ENCODE results near the gene RAB3IL1.

Gene RAB3IL1

GRCh38 chr11:61919705-61920631 lies 2.6 kb upstream of the RAB3IL1 start:
- DNase-seq (ENCODE audit: low read depth in 2 of 3, low spot score in 1 of 3): no peak

DNA sequence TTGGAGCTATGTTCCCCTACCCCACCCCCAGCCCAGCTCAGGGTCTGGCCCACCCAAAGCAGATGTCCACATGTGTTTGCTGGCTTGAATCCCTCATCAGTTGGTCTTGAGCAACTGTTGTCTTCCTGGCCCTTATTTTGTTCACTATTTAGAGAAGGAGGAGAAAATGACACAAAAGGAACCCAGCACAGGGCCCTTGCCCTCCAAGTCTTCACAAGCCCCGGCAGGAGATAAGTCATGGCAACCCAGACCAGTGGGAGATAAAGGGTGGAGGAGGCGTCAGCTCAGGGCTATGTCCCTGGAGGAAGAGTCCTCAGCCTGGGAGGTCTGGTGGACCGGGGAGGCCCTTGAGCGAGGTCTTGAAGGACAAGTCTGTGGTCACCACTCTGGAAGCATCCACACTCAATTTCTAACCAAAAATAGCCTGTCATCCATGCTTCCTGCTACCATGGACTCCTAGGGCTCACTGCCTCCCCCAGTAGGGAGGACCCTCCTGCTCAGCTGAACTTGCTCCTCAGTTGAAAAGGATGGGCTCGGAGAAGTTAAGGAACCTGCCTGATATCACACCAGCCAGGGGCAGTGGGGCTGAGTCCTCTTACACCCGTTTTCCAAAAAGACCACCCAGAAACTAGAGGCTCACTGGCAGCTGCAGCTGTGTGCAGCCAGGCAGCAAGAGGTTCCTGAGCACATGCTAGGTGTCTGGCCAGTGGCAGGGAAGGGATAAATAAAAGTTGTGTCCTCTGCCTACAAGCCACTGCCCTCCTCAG lies 1.8 kb upstream of the RAB3IL1 start:
- no peak for DNase-seq (ENCODE audit: low read depth in 2 of 3, low spot score in 1 of 3)

GRCh38 chr11:61918251-61918937 lies 1.0 kb upstream of the RAB3IL1 start:
- DNase-seq (ENCODE audit: low read depth in 2 of 3, low spot score in 1 of 3): no peak

GRCh38 chr11:61916737-61917333 lies 531 bp downstream of the RAB3IL1 start:
- no peak for DNase-seq (ENCODE audit: low read depth in 2 of 3, low spot score in 1 of 3)

DNA sequence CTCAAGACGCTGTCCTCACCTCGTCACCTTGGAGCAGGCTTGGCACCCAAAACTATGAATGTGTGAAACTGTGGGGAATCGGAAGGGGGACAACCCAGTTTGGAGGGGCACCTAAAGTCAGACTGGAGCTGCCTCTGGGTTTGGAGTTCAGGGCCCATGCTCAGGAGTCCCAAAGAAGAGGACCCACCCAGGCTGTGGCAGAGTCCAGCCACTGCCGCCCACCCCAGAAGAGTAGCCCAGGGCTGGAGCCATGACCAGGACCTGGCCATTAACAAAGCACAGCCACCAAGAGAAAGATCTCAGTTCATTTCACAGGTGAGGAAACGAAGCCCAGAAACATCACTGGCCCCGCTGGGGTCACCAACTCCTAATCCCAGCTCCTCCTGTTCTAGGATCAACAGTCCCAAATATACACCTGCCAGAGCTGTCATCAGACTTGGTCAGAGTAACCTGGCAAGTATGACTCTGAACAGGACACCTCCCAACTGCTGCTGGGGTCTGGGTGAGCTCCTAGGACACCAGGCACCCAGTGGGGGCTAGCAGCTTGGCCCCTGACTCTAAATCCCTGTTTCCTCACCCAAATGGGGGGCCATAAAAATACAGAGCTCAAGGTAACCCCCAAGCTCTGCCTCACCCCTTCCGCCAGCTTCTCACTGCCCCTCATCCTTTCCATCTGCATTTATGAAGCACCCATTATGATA lies 2.7 kb downstream of the RAB3IL1 start:
- no peak for DNase-seq (ENCODE audit: low read depth in 2 of 3, low spot score in 1 of 3)

- no peak for DNase-seq (ENCODE audit: low read depth in 2 of 3, low spot score in 1 of 3)
Observed at GRCh38 chr11:61913699-61914395, 3.5 kb downstream of the RAB3IL1 start.

GRCh38 chr11:61912991-61913698 lies 4.2 kb downstream of the RAB3IL1 start:
- no peak for DNase-seq (ENCODE audit: low read depth in 2 of 3, low spot score in 1 of 3)

GRCh38 chr11:61912530-61912898 lies 4.9 kb downstream of the RAB3IL1 start:
- no peak for DNase-seq (ENCODE audit: low read depth in 2 of 3, low spot score in 1 of 3)

DNA sequence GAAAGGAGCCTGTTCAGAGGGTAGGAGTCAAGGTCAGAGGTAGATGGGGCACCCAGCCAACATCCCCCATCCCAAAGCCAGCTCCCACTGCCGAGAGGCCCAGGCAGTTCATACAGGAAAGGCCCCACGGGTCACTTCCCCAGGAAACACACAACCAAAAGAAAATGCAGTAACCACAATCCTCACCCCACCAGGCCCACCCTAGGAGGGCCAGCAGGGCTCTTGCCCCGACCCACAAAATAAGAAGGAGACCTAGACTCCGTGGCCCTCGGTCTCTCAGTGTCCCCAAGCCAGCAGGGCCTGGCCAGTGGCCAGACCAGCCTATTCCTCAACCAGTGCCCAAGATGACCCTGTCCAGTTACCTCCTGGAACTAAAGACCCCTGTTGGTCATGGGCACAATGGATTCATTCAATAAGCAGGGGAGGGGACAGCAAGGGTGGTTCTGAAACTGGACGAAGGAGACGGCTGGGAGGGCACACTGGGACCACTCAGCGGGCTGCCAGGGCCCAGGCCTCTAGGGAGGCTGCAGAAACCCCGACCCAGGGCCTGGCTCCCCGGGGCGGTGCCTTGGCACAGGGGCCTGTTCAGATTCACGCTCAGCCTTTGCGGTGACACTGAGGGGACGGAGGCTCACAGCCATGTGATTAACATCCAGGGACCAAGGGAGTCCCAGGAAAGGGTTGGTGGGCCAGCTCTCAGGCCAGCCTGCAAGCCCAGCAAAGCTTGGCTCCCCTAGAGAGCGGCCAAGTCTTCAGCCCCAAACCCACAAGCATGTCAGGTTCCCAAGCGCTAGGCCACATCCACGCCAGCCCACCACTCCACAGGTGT lies 5.5 kb downstream of the RAB3IL1 start:
- no peak for DNase-seq (ENCODE audit: low read depth in 2 of 3, low spot score in 1 of 3)

DNA sequence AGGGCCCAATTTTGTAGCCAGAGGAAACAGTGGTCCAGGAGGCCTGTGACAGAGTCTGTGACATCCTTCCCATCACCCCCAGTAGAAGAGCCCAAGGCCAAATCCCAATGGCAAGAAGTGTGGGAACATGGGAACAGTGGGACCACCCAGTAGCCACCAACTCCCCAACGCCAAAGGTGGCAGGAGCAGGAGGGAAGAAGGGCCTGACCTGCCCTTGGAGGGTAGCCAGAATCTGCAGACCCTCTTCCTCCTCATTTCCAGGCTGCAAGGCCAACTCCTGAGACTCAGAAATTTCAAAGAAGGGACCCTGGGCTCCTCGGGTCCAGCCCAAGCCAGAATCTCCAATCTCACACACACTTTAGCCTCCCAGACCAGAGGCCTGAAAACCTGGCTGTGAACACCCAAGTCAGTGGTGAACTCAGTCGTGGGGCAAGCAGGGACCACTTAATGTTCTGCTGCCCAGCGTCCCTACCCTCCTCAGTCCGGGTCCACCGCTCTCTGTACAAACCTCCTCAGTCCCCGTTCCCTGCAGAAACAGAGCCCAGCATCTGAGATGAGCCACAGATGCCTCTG lies 6.2 kb downstream of the RAB3IL1 start:
- no peak for DNase-seq (ENCODE audit: low read depth in 2 of 3, low spot score in 1 of 3)

- DNase-seq (ENCODE audit: low read depth in 2 of 3, low spot score in 1 of 3): no peak
Observed at GRCh38 chr11:61910187-61911127, 6.9 kb downstream of the RAB3IL1 start.

DNA sequence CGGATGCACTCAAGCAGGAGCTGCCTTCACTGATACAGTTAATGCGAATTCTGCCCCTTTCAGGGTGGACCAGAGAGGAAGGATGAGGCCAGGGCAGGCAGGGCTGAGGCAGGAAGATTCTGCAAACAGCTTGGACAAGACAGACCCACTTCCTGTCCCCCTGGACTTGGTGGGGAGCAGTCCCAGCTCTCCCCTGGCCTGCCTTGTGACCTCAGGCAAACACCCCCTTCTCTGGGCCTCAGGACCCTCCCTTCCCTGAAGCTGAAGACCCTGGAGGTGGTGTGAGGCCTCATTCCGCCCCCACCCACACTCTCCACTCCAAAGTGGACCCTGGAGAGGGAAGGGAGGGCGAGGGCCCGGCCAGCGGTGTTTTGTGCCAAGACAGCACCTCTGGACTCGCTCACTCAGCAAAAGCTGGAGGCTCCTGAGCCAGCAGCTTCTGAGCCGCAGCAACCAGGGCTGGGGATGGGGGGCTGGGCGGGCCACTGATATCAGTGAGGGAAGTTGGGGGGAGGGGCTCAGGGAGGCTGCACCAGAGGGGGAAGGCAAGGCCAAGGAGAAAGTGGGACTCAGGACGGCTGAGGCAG lies 8.5 kb downstream of the RAB3IL1 start:
- no peak for DNase-seq (ENCODE audit: low read depth in 2 of 3, low spot score in 1 of 3)

GRCh38 chr11:61907871-61908729 lies 9.3 kb downstream of the RAB3IL1 start:
- no peak for DNase-seq (ENCODE audit: low read depth in 2 of 3, low spot score in 1 of 3)

DNA sequence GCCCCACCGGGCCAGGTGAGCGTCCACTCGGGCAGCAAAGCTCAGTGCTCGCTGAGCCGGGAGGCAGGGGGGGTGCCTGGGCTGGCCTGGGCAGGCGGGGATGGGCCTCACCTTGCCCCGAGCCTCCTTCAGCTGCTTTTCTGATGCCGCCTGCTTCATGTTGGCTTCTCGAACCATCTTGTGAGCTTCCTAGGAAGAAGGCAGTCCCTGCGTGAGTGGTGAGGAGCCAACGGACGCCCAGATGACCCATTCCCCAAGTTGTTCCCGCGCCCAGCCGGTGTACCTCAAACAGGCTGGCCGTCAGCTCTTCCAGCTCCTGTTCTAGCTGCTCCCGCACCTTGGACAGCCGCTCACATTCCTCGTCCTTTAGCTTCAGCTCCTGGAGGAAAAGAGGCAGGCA lies 10.1 kb downstream of the RAB3IL1 start:
- no peak for DNase-seq (ENCODE audit: low read depth in 2 of 3, low spot score in 1 of 3)

GRCh38 chr11:61906522-61906909 lies 10.8 kb downstream of the RAB3IL1 start:
- DNase-seq (ENCODE audit: low read depth in 2 of 3, low spot score in 1 of 3): no peak

Measured in stimulated activated CD4-positive, alpha-beta T cell treated with anti-CD3 and anti-CD28 coated beads, Interleukin-12 subunit alpha, Interleukin-12 subunit beta, amount 100 ng/mL, for 48 hours (primary cell).